PFSK-1 (cell line): ENCODE results near the gene HOXC6.

Experiments
- POLR2AphosphoS5 ChIP-seq: IDR thresholded peaks from 2 replicates; pipeline ENCODE4 v1.6.1; 2012; ENCODE audit warnings: low read depth, mild to moderate bottlenecking, control low read depth, low read length, moderate library complexity
- TF ChIP-seq, protein P1 (sequence below), 2 experiments: IDR thresholded peaks; 2 replicates each; pipeline versions ENCODE4 v1.6.1 to v1.8.0; 2011 to 2012; ENCODE audit warnings: low read depth in 2 of 2, low read length in 2 of 2, control low read depth in 1 of 2, inconsistent platforms in 1 of 2, mild to moderate bottlenecking in 1 of 2, moderate library complexity in 1 of 2; ENCODE audit not compliant: insufficient read depth in 1 of 2

GRCh38 chr12:54028314-54029201 is at the start of gene HOXC6:
- TF ChIP-seq POLR2AphosphoS5, result no peak
- TF ChIP-seq, protein P1, sequence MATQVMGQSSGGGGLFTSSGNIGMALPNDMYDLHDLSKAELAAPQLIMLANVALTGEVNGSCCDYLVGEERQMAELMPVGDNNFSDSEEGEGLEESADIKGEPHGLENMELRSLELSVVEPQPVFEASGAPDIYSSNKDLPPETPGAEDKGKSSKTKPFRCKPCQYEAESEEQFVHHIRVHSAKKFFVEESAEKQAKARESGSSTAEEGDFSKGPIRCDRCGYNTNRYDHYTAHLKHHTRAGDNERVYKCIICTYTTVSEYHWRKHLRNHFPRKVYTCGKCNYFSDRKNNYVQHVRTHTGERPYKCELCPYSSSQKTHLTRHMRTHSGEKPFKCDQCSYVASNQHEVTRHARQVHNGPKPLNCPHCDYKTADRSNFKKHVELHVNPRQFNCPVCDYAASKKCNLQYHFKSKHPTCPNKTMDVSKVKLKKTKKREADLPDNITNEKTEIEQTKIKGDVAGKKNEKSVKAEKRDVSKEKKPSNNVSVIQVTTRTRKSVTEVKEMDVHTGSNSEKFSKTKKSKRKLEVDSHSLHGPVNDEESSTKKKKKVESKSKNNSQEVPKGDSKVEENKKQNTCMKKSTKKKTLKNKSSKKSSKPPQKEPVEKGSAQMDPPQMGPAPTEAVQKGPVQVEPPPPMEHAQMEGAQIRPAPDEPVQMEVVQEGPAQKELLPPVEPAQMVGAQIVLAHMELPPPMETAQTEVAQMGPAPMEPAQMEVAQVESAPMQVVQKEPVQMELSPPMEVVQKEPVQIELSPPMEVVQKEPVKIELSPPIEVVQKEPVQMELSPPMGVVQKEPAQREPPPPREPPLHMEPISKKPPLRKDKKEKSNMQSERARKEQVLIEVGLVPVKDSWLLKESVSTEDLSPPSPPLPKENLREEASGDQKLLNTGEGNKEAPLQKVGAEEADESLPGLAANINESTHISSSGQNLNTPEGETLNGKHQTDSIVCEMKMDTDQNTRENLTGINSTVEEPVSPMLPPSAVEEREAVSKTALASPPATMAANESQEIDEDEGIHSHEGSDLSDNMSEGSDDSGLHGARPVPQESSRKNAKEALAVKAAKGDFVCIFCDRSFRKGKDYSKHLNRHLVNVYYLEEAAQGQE (IDR thresholded peaks at IDR 0.05; ENCODE audit: insufficient read depth in 1 of 2, low read depth in 2 of 2, low read length in 2 of 2), result no peak
